Epithelial cell of proximal tubule (primary cell): ENCODE results near the gene GOLGA1. TPM values are rescaled to one million over a fixed set of nuclear protein-coding genes. Genes with fewer than 3 reads are reported as not detected.
A peak's percentile ranks its signal among the peaks of the same experiment; 100 is the strongest.

ENCODE experiments used
- DNase-seq: peaks from one replicate; pipeline ENCODE4 v3.0.0-alpha.2; 2011; ENCODE audit warnings: low read depth
- H3K4me3 ChIP-seq: 2 replicates; pipeline ENCODE4 v1.5.1; 2011; ENCODE audit warnings: low read depth, mild to moderate bottlenecking, low read length
- total RNA-seq: library from RNA; depleted of rRNA; stranded (reverse); fragments of >200 nt; gene quantifications from 2 replicates; pipeline ENCODE4 v1.2.3, GENCODE V29; 2015
- TF ChIP-seq, protein P1 (sequence below): conservative IDR thresholded peaks from 2 replicates; pipeline ENCODE4 v1.5.1; 2012; ENCODE audit warnings: low read depth, mild to moderate bottlenecking, low read length

Gene GOLGA1
- total RNA-seq, 1 donor from 2014 or later = 26.0 TPM

DNA sequence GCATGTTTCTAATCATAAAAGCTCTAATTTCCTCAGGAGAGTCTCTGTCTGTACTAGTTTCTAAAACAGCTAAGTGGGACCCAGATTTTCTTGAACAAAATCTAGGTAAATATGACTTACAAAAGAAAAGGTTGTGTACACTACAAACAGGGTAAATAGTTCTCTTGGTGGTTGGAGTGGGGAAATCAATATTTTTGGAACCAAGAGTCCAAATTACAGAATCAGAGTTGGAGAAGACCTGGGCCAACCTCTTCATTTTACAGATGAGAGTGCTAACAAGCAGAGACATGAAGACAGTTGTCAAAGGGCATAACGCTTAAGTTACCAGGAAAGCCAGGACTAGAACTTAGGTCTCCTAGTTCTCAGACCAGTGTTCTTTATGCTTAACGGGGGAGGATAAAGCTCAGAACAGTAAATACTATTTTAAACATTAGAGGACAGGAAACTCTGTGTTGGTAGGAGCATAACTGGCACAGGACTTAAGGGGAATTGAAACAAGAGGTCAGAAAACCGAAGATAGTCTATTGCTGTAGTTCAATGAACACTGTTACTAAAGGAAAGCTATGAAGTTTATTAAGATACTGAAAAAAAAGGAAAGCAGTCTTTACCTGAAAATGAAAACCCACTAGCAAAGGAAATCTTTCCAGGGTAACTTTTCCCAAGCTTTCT, 9.3 kb upstream of the GOLGA1 start:
- DNase-seq = no peak
- H3K4me3 ChIP-seq = no peak overlapping the region
- TF ChIP-seq, protein P1, sequence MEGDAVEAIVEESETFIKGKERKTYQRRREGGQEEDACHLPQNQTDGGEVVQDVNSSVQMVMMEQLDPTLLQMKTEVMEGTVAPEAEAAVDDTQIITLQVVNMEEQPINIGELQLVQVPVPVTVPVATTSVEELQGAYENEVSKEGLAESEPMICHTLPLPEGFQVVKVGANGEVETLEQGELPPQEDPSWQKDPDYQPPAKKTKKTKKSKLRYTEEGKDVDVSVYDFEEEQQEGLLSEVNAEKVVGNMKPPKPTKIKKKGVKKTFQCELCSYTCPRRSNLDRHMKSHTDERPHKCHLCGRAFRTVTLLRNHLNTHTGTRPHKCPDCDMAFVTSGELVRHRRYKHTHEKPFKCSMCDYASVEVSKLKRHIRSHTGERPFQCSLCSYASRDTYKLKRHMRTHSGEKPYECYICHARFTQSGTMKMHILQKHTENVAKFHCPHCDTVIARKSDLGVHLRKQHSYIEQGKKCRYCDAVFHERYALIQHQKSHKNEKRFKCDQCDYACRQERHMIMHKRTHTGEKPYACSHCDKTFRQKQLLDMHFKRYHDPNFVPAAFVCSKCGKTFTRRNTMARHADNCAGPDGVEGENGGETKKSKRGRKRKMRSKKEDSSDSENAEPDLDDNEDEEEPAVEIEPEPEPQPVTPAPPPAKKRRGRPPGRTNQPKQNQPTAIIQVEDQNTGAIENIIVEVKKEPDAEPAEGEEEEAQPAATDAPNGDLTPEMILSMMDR = no peak

DNA sequence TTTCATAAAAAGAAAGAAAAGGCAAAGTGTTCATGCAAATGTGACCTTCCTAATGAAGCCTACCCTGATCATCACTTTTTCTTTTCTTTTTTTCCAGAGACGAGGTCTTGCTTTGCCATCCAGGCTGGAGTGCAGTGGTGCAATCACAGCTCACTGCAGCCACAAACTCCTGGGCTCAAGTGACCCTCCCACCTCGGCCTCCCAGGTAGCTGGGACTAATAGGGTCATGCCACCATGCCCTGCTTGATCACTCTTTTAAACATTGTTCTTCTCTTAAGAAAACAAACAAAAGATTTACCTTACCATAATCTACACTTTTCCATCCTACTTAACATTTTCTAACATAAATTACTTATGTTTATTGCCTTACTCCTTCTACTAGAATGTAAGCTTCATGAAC, 8.5 kb upstream of the GOLGA1 start:
- no peak overlapping the region for H3K4me3 ChIP-seq
- TF ChIP-seq, protein P1 = no peak
- DNase-seq = no peak

DNA sequence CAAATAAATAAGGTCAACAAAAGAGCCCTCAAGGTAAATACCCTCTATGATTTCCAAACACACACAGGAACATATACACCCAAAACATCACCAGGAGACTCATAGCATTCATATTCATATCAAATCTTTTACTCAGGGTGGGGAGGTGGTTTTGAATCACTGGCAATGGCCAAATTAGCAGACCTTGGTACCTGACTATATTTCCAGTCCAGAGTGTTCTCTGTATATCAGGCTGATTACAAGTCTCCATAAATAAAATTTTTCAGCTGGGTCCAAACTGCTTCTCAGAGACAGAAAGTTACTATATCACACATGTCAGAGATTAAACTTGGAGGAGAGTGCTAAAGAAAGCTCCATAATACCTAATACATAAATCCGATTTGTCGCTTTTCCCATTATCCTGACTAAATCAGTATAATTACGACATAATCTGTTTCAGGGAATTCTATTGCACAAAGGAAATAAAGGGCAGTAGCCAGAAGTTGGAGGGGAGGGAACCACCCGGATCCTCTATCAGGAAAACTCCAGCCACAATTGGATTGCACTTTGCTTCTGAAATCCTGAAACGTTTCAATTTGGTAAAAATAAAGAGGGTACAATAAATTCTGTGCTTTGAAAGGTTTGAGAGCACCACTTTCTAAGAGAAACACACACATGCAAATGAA, 7.0 kb upstream of the GOLGA1 start:
- TF ChIP-seq, protein P1 = no peak
- DNase-seq = no peak
- H3K4me3 ChIP-seq = no peak overlapping the region

DNA sequence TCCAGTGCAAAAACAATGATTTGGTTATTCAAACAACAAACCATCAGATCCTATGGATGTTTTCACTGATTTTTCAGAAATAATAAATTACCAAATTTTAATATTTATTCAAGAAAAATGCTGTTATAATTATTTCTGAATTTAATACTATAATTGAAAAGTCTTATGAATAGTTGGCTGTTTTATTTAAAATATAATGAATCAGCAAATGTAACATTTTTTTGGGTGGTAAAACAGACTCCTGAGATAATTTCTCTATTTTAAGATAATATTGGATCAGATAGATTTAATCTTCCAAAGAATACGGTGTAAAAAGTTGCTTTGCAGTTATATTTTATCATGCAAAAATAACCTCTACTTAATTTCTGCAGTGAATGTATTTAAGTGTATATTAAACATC, 5.3 kb upstream of the GOLGA1 start:
- no peak overlapping the region for H3K4me3 ChIP-seq
- TF ChIP-seq, protein P1 = no peak
- no peak for DNase-seq

DNA sequence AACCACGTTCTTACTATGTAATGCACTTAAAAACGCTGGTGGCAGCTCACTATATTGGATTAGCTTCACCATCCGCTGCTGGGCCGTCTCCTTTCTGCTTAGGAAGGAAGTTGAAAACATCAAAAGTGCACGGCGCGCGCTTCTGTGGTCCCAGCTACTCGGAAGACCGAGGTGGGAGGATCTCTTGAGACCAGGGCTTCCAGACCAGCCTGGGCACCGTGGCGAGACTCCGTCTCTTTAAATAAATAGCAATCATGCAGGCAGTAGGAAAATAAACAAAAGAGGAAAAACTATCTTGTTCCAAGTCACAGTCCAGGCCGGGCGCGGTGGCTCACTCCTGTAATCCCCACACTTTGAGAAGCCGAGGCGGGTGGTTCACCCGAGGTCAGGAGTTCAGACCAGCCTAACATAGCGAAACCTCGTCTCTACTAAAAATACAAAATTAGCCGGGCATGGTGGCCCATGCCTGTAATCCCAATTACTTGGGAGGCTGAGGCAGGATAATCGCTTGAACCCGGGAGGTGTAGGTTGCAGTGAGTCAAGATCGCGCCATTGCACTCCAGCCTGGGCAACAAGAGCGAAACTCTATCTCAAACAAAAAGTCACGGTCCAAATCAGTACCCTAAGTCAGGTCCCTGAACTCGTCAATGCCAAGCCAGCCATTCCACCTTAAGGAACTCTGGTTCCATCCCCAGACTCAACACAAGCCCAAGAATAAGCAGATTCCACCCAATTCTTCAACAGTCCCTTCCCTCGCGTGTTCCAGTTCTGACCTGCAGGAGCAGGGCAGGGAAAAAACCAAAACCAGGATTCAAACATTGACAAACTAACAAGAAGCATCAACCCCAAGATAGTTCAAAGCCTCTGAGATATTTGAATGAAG, 1.0 kb upstream of the GOLGA1 start:
- H3K4me3 ChIP-seq = peak overlapping the region; percentile 82
- TF ChIP-seq, protein P1 = peak; percentile 23
- DNase-seq = peak; percentile 20

DNA sequence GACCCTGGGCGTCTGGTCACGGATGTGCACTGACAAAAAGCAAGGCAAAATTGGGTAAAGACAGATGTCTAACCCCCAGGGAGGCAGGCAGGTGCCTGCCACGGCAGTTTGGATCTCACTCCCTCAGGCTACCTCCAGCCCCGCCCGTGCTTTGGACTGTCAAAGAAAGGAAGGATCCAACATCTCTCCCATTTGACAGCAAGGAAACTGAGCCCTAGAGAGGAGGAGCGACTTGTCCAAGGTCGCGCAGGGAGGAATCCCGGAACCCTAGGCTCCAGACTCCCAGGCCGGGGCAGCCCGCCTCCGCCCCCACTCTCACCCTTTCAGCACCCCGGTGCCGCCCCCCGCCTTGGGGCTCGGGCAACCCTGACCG, 376 bp downstream of the GOLGA1 start:
- TF ChIP-seq, protein P1 = no peak
- no peak for DNase-seq
- peak overlapping the region; percentile 82 for H3K4me3 ChIP-seq
